GM21717 (cell line): ENCODE measurements around the gene IFT20.
"Not testable (repeated sequence)": the region's sequence is repeated elsewhere in the genome, so short reads cannot be mapped to it uniquely, and the experiment has no call there.

Experiments used
- ATAC-seq: cut with Tn5 transposase; IDR thresholded peaks from one replicate; pipeline ENCODE4 v1.9.1; 2021; ENCODE audit warnings: mild to moderate bottlenecking, moderate library complexity; ENCODE audit not compliant: unreplicated experiment

The IFT20 gene

GRCh38 chr17:28317099-28317965 lies 17.9 kb downstream of the IFT20 start:
- no peak for ATAC-seq

DNA sequence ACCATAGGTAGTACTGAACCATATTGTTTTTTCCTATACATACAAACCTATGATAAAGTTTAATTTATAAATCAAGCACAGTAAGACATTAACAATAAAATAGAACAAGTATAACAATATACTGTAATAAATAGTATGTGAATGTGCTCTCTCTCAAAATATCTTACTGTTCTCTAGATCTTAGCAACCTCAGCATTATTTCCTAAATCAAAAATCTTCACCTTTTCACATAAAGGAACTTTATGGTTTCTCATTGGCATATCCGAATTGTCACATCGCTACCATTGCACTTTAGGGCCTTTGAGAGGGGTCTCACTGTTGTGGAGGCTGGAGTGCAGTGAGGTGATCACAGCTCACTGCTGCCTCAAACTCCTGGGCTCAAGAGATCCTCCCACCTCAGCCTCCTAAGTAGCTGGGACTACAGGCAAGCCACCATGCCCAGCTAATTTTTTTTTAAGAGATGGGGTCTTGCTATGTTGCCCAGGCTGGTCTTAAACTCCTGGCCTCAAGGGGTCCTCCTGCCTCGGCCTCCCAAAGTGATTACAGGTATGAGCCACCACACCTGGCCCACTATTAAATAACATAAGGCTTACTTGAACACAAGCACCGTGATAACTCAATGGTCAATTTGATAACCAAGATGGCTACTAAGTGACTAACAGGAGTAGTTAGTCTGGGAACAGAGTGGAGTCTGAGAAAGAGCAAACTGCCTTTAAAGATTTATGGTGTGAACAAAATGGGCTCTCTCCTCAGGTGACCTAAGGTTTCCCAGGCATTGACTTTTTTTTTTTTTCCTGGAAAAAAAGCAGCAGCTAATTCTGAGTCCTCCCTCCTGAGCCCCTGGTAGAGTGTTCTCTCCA lies 19.2 kb downstream of the IFT20 start:
- ATAC-seq, result no peak

DNA sequence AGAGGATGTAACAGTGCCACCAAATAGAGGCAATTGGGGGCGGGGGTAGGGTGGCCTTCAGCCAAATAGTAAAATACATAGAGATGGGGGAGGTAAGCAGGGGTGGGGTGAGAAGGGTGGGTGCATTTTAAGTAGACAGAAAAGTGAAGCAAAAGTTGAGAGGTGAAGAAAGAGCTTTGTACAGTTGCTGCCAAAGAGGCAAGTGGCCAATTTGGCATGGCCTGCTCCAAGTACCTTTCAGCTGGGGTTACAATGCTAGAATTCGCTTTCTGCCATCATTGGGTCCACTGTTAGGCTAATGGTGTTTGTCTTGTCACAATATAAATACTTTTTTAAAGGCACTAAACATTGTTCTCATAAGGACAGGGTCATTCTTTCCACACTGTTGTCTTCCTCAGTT lies 21.4 kb downstream of the IFT20 start:
- no peak for ATAC-seq

GRCh38 chr17:28306954-28307401 lies 28.3 kb downstream of the IFT20 start:
- no peak for ATAC-seq

DNA sequence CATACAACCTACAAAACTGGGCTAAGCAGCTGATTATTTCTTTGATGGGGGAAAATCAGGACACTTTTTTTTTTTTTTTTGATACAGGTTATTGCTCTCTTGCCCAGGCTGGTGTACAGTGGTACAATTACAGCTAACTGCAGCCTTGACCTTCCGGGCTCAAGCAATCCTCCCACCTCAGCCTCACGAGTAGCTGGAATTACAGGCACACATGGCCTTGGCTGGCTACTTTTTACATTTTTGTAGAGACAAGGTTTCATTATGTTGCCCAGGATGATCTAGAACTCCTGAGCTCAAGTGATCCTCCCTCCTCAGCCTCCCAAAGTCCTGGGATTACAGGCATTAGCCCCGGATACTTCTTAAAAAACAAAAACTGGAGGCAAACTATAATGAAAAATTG lies 36.8 kb downstream of the IFT20 start:
- no peak for ATAC-seq

DNA sequence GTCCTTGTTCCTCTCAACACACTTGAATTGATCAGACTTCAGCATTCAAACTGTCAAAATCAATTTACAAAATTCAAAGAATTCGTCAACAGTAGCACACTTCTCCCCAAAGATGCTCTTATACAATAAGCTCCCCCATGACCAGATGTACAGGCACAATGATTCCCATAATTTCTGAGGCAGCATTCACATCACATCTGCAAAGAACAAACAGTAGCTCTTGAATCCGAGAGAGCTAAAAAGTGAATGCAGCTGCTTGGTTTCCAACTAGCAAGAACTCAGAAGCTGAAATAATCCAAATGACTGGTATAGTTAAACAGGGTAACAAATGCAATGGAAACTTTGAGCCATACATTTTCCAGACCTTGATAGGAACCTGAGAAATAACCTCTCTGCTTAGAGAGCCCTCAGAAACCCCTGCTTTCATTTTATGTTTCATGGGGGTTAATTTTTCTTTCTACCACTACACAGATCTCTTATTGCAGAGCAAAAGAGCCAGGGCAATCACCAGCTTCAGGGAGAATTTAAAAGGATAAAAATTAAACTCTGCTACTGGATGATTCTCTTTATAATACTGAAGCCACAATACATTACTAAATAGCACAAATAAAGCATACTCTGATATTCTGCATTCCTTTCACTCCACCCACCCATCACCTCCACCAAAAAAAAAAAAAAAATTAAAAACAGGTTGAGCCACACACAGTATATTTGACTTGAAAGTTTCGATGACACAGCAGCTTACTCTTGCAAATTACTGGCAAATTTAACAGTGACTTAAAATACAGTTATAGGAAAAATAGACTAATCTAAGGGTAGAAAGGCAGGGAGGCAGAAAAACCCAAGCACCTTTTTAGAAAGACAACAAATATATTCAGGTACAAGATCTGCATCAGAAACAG lies 39.3 kb downstream of the IFT20 start:
- no peak for ATAC-seq

DNA sequence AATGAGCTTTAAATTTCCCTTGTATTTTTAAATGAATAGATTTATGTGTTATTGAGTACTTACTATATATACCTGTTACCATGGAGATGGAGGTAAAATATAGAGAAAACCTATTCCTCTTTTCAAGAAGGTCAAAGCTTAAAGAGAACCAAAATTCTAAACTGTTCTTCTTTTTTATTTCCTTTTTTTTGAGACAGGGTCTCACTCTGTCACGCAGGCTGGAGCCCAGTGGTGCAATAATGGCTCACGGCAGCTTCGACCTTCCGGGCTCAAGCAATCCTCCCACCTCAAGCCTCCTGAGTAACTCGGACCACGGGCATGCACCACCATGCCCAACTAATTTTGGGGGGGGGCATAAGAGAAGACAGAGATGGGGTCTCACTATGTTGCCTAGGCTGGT lies 41.3 kb downstream of the IFT20 start:
- ATAC-seq, result no peak

DNA sequence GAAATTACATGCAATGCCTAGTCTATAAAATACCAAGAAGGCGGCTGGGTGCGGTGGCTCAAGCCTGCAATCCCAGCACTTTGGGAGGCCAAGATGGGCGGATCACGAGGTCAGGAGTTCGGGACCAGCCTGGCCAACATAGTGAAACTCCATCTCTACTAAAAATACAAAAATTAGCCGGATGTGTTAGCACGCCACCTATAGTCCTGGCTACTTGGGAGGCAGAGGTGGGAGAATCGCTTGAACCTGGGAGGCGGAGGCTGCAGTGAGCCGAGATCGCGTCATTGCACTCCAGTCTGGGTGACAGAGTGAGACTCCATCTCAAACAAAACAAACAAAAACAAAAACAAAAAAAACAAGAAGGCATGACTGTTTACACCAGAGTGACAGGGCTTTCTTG lies 42.4 kb downstream of the IFT20 start:
- not testable (repeated sequence) for ATAC-seq

DNA sequence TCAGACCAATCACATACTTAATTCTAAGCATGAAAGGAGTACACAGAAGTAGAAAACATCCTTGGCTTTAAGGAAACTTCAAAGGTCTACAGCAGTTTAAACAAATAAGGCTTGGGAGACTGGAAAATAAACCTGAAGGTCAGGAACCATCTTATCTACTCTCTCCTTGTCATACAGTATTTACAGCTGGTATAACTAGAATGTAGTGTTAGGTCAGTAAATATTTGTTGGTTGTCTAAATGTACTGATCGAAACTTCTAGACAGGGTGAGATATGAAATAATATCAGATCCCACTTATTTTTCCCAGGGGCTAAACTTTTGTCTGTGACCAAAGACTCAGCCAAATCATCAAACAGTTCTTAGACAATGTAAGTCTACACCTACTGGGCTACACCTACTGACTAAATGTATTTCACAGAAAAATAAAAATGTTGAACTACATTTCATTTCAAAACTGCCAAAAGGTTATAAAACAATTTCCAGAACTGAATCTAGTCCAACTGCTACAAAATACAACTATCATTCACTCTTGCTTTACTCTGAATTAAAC lies 43.4 kb downstream of the IFT20 start:
- no peak for ATAC-seq

GRCh38 chr17:28290703-28291102 lies 44.6 kb downstream of the IFT20 start:
- no peak for ATAC-seq

DNA sequence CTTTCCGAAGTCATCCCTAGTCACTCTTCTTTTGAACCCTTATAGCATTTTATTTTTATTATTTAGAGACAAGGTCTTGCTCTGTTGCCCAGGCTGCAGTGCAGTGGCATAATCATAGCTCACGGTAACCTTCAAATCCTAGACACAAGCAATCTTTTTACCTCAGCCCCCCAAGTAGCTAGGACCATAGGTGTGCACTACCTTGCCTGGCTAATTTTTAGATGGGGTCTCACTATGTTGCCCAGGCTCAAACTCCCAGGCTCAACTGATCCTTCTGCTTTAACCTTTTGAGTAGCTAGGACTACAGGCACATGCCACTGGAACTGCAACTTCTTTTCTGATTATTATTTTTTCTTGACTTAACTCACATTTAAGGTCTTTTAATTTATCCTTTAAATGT lies 49.3 kb downstream of the IFT20 start:
- ATAC-seq, result no peak

GRCh38 chr17:28282596-28282995 lies 52.7 kb downstream of the IFT20 start:
- no peak for ATAC-seq

DNA sequence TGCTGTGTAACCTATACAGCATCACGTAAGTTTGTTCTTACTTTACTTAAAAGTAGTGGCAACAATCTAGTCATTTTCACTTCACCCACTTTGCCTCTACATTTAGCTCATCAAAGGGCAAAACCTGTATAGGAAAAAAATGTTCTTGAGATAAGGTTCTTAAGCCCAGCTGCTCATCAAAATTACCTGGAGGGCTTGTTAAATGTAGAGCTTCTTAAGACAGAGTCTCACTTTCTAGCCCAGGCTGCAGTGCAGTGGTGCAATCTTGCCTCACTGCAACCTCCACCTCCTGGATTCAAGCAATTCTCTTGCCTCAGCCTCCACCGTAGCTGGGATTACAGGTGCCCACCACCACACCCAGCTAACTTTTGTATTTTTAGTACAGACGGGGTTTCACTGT lies 54.4 kb downstream of the IFT20 start:
- ATAC-seq, result no peak

DNA sequence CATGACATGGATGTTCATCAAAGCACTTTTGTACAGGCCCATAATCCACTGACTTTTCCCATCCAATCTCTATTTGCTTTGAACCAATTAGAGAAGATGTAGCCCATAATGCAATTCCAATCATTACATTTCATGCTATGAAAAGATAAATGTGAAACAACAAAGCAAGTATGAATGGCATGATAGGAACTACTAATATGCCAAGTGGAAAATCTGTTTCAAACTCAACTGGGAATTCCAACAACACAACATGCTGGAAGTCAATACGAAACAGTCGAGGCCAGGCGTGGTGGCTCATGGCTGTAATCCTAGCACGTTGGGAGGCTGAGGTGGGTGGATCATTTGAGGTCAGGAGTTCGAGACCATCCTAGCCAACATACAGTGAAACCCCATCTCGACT lies 55.9 kb downstream of the IFT20 start:
- ATAC-seq, result no peak
